ENCODE data around the gene SLFN14.

DNA sequence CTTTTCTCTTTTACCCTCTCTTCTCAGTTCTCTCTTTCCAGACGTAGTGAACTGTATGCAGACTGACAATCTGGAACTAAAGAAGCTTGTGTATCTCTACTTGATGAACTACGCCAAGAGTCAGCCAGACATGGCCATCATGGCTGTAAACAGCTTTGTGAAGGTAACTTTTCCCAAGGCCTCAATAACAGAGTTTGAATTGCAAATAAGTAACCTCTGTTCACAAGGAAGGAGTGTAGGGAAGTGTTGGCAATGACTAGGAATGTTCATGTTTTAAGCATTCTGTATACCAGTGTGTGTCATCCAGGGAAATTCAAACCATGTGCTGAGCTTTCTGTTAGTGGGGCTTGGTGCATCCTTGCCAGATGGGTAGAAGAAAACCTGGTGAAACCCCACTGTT is 45.1 kb upstream of the SLFN14 start:
- TF ChIP-seq CTCF (IDR thresholded peaks at IDR 0.05) (no peak), HEYL (CRISPR knock-in tag; IDR thresholded peaks at IDR 0.05) (no peak), ZSCAN20 (CRISPR knock-in tag; IDR thresholded peaks at IDR 0.05) (no peak), EP300 (IDR thresholded peaks at IDR 0.05) (no peak), PHF8 (IDR thresholded peaks at IDR 0.05; ENCODE audit: borderline replicate concordance, low read depth) (no peak), HDAC2 (IDR thresholded peaks at IDR 0.05) (no peak), MYC (IDR thresholded peaks at IDR 0.05; ENCODE audit: borderline replicate concordance, low read length) (no peak), CBX8 (IDR thresholded peaks at IDR 0.05) (no peak), POLR2A (IDR thresholded peaks at IDR 0.05; ENCODE audit: low read length) (no peak), ESRRA (IDR thresholded peaks at IDR 0.05; ENCODE audit: borderline replicate concordance, low read length) (no peak), MAX (IDR thresholded peaks at IDR 0.05) (no peak), CEBPB (IDR thresholded peaks at IDR 0.05) (no peak), CHD4 (IDR thresholded peaks at IDR 0.05; ENCODE audit: borderline replicate concordance) (no peak), RFX5 (IDR thresholded peaks at IDR 0.05) (no peak)
